Activated CD8-positive, alpha-beta memory T cell treated with anti-CD3 and anti-CD28 coated beads, Interleukin-2, amount 10 ng/mL, durations not matched to agents 7 days and 5 days (primary cell): ENCODE data around the gene CCR1. TPM values are rescaled to one million over a fixed set of nuclear protein-coding genes. Genes with fewer than 3 reads are reported as not detected.

Experiments
- total RNA-seq, 2 experiments: library from RNA; stranded (reverse); gene quantifications; one replicate each; pipeline ENCODE4 v1.2.3, GENCODE V29; 2021

Gene CCR1
- total RNA-seq, 2 experiments from 2014 or later = 35.3 to 55.6 TPM

Other genes with a start within 250 kb of the CCR1 start
- gene FYCO1, start 212.5 kb downstream of the CCR1 start, total RNA-seq = 10 to 100 TPM; 19.1 to 27.7 TPM
- gene XCR1, start 180.8 kb downstream of the CCR1 start, total RNA-seq = not detected
- gene CCR3, start 34.1 kb upstream of the CCR1 start, total RNA-seq = 1 to 10 TPM; 1.4 to 2.0 TPM
- 10 to 100 TPM; 37.9 to 80.1 TPM for gene CCR2, start 145.8 kb upstream of the CCR1 start, total RNA-seq
- 10 to 100 TPM; 87.0 to 99.8 TPM for gene CCR5, start 162.6 kb upstream of the CCR1 start, total RNA-seq
- gene CCRL2, start 198.9 kb upstream of the CCR1 start, total RNA-seq = 10 to 100 TPM in 1 of 2 experiments, 1 to 10 TPM in 1; 10.0 to 11.9 TPM